SK-N-DZ (cell line): ENCODE measurements around the gene PTGER3.
A peak's percentile ranks its signal among the peaks of the same experiment; 100 is the strongest.
"Not testable (repeated sequence)": the region's sequence is repeated elsewhere in the genome, so short reads cannot be mapped to it uniquely, and the experiment has no call there.

Experiments used
- DNase-seq: peaks from one replicate; pipeline ENCODE4 v3.0.0-alpha.2; 2015; ENCODE audit warnings: low spot score

Gene PTGER3

DNA sequence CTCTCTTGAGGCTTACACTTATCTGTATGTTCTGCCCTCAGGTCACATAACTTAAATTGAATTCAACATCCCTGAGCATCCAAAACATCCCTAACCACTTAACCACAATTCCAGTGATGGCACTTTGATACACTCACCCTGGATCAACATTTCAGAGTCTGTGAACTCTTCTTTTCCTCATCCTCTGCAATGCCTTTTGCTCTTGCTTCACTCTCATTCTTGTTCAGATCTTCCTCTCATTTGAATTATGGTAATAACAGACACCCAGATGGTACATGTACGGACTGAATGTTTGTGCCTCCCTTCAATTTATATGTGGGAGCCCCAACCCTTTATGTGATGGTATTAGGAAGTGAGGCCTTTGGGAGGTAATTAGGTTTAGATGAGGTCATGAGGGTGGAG is 33.4 kb downstream of the PTGER3 start:
- no peak for DNase-seq

DNA sequence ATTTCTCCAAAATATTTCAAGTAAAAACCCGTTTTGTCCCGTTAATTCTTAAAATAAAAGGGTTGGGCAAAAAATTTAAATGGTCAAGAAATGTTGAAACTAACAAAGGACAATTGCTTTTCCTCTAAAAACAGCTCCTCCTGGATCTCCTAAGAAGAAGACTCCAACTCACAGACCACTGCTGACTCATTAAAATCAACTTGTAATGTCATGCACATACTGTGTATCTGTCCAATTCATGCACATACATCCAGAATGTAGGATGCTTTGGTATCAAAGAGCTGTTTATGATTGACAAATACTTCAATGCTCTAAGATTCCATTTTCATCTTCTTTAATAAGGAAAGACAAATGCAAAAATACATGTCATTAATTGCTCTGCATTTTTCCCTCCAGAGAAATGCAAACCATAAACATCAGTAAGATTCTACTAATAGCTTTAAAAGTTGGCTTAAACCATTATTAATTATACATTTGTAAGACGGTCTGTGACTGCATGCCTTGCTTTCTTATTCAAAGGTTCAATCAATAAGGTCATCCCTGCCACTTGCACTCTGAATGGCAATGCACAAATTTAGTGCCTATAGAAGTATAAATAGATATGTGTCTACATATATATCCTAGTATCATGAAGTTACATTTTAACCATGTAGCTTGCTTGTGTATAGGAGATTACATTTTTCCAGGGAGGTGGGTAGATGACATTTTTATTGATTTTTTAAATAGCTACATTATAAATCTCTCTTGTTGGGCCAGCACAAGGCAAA is 44.7 kb downstream of the PTGER3 start:
- no peak for DNase-seq

DNA sequence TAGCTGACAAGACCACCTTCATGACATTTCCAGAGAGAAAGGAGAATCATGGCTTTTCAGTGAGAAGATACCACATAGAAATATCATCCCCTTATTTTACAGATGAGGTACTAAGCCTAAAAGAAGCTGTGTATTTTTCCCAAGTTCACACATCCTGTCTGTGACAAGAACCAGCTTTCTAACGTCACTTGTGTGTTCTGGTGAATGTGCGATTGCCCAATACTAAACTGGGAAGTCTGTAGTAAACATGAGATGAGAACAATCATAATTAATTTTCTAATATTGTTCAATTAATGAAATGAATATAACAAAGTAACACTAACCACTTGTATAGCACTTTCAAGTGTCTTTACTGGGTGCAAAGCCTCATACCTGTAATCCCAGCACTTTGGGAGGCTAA is 46.0 kb downstream of the PTGER3 start:
- DNase-seq: no peak

DNA sequence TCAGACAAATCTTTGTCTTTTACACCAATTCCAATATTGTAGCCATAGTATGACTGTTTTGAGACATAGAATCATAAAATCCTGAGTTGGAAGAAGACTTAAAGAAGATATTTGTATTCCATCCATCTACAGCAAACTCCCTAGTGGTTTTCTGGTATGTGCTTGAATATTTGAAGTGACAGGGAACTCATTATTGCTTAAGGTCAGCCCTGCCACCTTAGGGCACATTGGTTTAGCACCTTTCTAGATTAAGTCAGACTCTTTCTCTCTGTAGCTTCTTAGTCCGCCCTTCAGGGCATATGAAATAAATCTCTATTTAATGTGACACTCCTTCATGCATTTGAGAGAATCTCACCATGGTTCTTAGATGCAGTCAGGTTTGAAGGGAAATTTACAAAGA is 49.8 kb downstream of the PTGER3 start:
- no peak for DNase-seq

DNA sequence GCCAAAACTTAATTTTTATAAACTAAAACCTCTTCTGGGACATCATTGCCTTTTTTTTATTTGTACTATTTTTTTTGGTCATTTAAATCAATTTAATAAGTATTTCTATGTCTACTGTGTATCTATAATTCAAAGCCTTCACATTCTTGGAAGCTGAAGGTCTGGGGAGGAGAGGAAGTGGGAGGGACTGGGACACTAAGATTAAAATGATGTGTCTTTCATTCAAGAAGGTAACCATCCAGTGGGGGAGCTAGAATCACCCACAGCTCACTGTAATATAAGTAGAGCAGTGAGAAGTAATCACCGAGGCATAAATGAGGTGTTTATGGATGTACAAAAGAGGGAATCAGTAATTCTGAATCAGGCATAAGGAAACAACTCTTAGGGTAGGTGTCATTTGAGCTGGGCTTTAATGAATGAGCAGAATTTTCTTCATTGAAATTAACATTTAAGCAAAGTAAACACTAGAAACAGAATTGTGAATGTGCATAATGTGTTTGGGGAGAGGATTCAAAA is 52.8 kb downstream of the PTGER3 start:
- no peak for DNase-seq

DNA sequence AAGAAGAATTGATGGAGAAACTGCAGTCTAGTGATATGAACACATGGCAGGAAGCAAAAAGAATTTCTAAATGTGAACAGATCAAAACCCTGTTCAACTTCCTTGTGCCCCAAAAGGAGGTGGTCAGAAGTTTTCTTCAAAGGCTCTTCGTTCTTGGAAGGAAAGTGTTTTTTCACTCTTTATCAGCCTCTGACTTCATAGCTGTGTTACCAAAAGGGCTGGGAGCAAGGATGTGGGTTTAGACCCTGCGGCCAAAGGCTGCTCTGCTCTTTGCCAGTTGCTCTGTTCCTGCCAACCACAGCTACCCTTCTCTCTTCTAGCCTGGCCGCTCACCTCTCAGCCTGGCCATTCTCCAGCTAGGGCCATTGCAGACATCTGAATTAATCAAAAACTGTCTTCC is 53.8 kb downstream of the PTGER3 start:
- DNase-seq: no peak

DNA sequence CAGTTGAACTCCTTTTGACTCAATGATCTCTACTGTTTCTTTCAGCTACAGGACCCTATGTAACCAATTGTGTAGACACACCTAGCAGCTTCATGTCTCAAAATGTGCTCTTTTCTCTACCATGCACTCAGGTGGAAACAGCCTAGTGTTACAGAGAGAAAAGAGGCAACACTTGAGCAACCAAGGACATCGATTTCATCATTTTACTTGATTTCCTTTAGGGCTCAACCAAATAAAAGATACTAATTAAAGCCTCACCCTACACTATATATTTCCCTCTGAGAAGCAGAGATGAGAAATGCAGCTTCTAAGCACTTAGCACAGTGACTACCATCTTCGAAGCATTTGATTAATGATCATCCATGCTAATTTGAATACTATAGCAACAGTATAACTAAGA is 55.1 kb downstream of the PTGER3 start:
- DNase-seq: no peak

DNA sequence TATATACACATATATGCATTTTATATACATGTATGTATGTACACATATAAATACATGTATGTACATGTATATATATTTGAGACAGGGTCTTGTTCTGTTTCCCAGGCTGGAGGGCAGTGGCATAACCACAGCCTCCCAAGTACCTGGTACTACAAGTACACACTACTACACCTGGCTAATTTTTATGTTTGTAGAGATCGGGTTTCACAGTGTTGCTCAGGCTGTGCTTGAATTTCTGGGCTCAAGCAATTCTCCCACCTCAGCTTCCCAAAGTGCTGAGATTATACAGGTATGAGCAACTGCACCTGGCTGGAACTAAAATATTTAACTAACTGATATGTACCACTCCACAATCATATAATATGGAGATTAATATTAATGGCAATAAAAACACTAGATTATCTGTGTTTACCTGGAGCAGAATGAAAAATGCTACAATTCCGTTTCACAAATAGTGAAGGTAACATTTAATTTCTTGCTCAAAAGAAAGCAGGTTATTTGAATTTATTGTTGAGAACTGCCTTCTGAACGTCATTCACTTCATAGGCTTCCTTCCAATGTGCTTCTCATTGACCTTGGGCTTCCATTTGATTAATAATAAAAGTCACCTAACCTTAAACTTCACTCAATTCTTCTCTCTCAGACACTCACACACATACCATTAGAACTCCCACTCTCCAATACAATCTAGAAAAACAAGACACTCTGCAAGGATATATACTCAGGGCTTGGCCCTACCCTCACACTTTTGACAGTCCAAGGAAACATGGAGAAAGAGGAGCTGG is 57.0 kb downstream of the PTGER3 start:
- DNase-seq: no peak

DNA sequence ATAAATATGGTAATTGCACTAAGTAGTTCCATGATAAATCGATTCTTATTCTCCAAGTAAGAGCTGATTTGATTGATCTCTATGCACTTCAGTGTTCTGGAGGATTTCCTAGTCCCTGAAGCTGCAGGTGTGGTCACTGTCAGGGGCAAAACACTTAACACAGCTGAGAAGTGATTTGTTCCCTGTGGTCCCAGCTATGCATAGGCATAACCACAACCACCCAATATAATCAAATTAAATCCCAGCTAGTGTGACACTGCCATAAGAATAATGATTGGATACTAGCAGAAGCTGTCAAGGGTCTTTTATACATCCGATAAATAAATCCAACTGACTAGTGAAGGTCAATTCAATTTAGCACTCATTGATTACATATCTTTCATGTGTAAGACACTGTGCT is 60.1 kb downstream of the PTGER3 start:
- no peak for DNase-seq

DNA sequence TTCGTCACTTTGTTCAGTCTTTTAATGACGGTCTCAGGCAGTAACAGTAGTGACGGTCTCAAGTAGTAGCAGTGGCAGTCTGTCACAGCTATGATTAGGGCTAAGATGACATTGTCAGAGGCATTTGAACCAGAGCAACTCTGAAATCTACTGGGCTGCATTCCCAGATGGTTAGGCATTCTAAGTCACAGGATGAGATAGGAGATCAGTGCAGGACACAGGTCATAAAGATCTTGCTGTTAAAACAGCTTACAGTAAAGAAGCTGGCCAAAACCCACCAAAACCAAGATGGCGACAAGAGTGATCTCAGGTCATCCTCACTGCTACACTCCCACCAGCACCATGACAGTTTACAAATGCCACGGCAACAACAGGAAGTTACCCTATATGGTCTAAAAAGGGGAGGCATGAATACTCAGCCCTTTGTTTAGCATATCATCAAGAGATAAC is 61.8 kb downstream of the PTGER3 start:
- DNase-seq: not testable (repeated sequence)

DNA sequence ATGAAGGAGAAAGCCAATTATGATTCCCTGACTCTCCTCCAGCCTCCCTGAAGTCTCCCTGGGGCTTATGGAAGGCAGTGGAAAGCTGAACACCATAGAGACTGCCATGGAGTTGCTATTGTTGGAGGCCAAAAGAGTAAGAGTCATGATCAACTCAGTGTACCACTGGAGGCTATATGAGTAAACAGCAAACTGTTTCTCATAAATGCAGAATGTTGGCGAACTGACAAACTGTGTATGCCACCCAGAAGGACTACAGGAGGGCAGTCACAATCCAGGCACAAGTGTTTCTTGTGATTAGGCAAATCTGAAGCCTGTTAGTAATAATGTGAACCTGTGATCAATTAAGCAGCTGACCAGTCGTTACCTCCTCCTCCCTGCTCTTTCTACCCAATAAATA is 62.3 kb downstream of the PTGER3 start:
- not testable (repeated sequence) for DNase-seq

DNA sequence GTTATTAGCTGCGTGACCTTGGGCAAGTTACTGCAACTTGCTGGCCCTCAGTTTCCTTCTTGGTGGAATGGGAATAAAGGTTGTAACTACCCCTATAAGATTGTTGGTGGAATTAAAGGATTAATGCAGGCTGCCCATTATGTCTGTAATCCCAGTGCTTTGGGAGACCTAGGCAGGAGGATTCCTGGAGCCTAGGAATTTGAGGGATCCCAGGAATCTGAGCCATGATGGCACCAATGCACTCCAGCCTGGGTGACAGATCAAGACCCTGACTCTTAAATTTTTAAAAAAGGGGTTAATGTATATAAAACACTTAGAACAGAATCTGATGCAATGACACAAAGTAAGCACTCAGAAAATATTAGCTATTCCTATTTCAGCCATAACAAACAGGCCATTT is 67.3 kb downstream of the PTGER3 start:
- DNase-seq: no peak

DNA sequence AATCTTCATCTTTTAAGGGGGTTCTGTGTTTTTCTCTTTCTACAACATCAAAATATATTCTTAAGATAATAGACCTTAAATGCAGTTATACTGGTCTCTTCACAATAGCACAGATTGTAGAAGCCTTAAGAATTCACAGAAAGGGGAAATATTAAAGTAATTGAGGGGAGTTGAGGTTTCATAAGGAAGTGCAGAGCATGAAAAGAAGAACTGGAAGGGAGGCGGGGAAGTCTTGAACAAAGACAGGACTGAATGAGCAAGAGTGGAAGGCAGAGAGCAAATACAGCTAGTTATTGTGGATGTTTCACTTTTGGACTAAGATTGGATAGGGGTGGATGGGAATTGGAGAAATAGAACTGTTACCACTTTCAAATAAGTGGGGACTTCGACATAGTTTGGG is 67.7 kb downstream of the PTGER3 start:
- DNase-seq: no peak

DNA sequence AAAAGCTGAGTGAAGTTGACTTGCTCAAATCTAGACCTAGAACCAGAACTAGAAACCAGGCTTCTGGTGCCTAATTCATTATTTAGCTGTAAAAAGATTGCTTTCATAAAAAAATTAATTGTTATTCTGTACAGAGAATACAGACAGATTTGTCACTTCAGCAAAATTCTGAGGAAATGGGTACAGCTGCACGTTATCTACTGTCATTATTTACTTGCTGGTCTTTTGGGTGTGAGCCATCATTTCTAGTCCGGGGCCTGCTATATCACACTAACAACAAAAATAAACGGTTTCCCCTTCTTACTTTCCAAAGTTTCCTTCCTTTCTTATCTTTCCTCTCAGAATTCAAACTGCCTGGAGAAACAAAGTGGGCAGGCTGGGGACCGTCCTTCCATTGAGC is 68.3 kb downstream of the PTGER3 start:
- DNase-seq: no peak

DNA sequence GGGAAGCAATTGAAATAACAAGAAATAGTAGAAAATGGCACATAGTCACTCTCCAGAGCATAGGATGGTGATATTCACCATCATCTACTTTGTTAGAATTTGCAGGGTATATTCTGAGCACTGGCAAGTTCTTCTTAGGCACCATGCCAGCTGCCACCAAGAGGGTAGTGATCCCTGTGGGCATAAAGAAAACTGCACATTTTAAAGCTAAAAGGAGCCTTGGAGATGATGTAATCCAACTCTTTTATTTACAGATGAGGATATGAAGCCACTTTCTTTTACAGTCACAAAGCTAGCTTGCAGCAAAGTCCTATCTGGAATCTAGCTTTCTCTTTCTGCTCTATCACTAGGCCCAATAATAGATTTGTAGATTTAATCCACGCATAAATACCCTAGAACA is 69.0 kb downstream of the PTGER3 start:
- DNase-seq: no peak

DNA sequence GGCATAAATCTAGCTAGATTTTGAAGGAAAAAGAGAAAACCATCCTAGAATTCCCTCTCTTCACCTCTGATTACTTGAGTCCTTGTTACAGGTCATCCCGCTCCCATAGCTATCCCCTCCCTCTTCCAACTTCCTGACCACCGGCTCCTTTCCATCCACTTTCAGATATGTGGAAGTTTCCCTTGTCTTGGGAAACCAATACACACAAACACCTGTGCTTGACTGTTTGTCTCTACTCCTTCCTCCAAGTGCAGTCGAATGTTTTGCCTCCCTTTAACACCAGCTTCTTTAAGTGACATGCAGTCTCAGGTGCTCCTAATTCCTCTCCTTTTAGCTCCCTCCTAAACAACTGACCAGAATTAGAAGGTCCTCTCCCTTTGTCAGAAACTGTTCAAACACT is 70.0 kb downstream of the PTGER3 start:
- no peak for DNase-seq

DNA sequence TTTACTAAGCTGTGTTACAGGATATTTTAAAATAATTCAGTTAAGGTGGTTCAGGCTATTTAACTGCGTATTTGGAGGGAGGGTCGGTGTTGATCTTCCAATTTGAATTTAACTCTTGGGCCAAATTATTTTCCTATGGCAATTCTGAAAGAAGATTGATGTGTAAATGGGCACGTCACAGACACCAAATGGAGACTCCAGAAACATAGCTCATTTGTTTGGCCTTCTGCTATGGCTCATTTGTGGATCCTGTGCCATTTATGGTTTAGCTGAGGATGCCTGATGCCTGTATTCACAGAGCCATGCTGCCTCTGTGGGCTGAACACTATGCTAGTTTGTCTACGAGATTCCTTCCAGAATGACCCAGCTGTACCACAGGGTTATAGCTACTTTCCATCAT is 70.6 kb downstream of the PTGER3 start:
- DNase-seq: no peak

DNA sequence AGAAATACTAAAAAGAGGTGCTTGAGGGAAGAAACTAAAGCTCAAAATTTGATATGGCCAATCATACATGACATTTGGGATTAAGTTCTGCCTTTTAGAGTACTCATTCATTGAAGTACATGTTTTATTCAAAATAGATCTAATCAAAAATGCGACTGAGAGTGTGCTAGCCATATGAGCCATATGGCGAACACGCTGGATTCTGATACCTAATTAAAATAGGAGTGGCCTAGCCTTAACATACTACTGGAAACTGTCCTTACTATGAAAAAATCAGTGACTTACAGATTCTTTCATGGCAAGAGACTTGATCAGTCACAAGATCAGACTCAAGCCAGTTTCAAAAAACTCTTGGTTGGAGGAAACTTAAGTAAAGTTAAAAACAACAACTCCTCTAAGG is 73.9 kb downstream of the PTGER3 start:
- no peak for DNase-seq

DNA sequence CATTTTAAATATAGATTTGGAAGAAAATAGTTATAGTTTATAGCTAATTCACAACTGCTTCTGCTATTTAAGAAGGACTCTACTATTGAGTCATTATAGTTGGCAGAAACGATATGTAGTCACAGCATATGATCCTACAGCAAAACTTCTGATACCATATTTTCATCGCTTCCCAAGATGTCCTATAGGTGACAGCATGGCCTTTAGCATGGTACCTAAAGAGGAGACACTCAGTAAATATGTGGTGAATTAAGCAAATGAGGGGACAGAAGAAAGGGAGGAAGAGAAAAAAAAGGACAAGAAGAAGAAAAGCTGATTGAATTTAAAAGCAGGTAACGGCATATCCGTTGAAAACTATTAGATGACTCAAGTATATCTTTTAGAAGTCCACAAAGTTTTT is 77.2 kb downstream of the PTGER3 start:
- no peak for DNase-seq

DNA sequence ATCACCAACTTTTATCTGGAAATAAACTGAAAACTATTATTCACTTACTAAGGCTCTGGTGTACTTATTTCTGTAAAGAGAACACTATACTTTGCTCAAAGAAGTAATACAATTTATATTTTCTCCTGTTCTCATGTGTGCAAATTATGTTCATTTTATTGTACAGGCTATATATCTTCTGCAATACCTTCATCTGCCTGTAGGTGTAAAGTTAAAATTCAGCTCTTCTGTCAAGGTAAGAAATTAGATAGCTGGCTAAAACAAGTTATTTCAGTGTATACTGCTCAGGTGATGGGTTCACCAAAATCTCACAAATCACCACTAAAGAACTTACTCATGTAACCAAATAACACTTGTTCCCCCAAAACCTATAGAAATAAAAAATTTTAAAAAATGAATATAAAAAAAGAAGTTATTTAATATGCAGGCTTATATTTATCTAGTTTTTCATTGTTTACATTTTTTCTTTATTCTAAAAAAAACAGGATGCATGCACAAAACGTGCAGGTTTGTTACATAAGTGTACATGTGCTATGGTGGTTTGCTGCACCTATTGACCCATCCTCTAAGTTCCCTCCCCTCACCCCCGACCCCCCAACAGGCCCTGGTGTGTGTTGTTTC is 81.5 kb downstream of the PTGER3 start:
- peak; percentile 4 for DNase-seq

DNA sequence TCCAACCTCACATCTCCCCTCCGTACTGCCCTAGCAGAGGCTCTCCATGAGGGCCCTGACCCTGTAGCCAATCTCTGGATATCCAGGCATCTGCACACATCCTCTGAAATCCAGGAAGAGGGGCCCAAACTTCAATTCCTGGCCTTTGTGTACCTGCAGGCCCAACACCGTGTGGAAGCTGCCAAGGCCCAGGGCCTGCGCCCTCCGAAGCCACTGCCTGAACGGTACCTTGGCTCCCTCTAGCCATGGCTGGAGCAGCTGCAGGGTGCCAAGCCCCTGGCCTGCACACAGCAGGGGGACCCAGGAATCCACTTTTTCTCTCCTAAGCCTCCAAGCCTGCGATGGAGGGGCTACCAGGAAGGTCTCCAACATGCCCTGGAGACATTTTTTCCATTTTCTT is 84.2 kb downstream of the PTGER3 start:
- no peak for DNase-seq

DNA sequence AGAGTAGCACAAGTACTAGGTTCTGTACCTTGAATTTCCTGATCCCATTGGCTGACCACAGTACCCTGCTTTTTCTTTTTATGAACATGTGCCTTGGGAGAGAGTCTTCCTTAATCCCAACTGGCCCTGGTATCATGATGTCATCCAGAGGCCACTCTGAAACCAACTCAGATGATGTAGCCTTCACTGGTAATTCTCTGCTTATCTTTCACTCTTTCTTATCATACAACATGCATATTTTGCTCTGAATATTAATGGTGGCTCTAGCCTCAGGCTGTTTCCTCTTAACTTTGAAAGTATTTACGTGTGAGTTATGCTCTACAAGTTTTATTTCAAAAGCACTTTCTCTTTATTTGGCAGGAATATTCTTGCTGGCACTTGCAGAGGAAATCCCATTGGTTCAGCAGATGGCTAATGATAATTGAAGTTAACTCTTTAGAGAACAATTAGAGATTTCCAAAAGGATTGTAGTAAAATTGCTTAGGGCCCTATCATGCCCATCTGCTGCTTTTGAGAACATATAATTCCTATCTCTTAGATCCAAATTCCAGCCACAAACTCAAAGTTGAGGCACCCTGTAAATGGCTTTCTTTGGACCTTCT is 86.1 kb downstream of the PTGER3 start:
- DNase-seq: no peak
